WTC11 (cell line): ENCODE results near the gene USH1G. TPM values are rescaled to one million over a fixed set of nuclear protein-coding genes. Genes with fewer than 3 reads are reported as not detected.

ENCODE experiments used
- ATAC-seq: fragments of 200-7000 bp; cut with Tn5 transposase; 2 replicates; pipeline ENCODE4 v1.10.0; 2021; ENCODE audit warnings: mild to moderate bottlenecking, moderate library complexity
- CTCF ChIA-PET: fragments of 300-600 bp; sonication (Branson Sonifier 250); formaldehyde crosslinking; loops from one replicate; lab custom pipeline; 2021; ENCODE audit warnings: antibody characterized with exemption; lab: Charles Lee
- POLR2A ChIA-PET: fragments of 350-600 bp; sonication (Branson Sonifier 250); formaldehyde crosslinking; loops from one replicate; lab custom pipeline; 2021; ENCODE audit warnings: antibody characterized with exemption; lab: Charles Lee
- DNase-seq: peaks from one replicate; pipeline ENCODE4 v3.0.0; 2021; ENCODE audit warnings: low spot score
- H3K27ac Mint-ChIP-seq: 2 replicates; pipeline ENCODE4 v1.8.0; 2021; ENCODE audit warnings: mixed read lengths
- H3K27me3 Mint-ChIP-seq: 2 replicates; pipeline ENCODE4 v1.8.0; 2021; ENCODE audit warnings: low read depth, mild to moderate bottlenecking, moderate library complexity, mixed read lengths
- H3K36me3 Mint-ChIP-seq: 2 replicates; pipeline ENCODE4 v1.8.0; 2021; ENCODE audit warnings: mixed read lengths
- H3K4me1 Mint-ChIP-seq: 2 replicates; pipeline ENCODE4 v1.8.0; 2022; ENCODE audit warnings: mixed read lengths
- H3K4me3 Mint-ChIP-seq: 2 replicates; pipeline ENCODE4 v1.8.0; 2021; ENCODE audit warnings: mild to moderate bottlenecking, moderate library complexity, mixed read lengths
- H3K9me3 Mint-ChIP-seq: 2 replicates; pipeline ENCODE4 v1.8.0; 2021; ENCODE audit warnings: mixed read lengths
- AFF4 ChIP-seq: sonication (generic); formaldehyde crosslinking; IDR thresholded peaks from 2 replicates; pipeline ENCODE4 v1.8.1; 2023; ENCODE audit warnings: mild to moderate bottlenecking, missing genetic modification reagents, borderline replicate concordance
- CREB1 ChIP-seq: sonication (generic); formaldehyde crosslinking; IDR thresholded peaks from 2 replicates; pipeline ENCODE4 v1.8.0; 2023; ENCODE audit warnings: mild to moderate bottlenecking, missing genetic modification reagents
- CTCF ChIP-seq: fragments of 200-600 bp; IDR thresholded peaks from 2 replicates; pipeline ENCODE4 v1.8.0; 2022; ENCODE audit warnings: antibody characterized with exemption
- E2F4 ChIP-seq: sonication (generic); formaldehyde crosslinking; IDR thresholded peaks from 2 replicates; pipeline ENCODE4 v1.8.1; 2022; ENCODE audit warnings: low read depth, mild to moderate bottlenecking, moderate library complexity, missing genetic modification reagents, borderline replicate concordance
- ERG ChIP-seq: fragments of 250-450 bp; sonication (Bioruptor Pico); IDR thresholded peaks from 2 replicates; pipeline ENCODE4 v1.8.0; 2021; ENCODE audit warnings: mild to moderate bottlenecking
- JAZF1 ChIP-seq: fragments of 250-450 bp; sonication (Bioruptor Pico); IDR thresholded peaks from 2 replicates; pipeline ENCODE4 v1.9.0; 2021; ENCODE audit warnings: moderate library complexity, mild to moderate bottlenecking, inconsistent platforms
- MYBL2 ChIP-seq: sonication (generic); formaldehyde crosslinking; IDR thresholded peaks from 2 replicates; pipeline ENCODE4 v1.8.1; 2023; ENCODE audit warnings: mild to moderate bottlenecking, moderate library complexity, missing genetic modification reagents
- NFE2L1 ChIP-seq: sonication (generic); formaldehyde crosslinking; IDR thresholded peaks from 2 replicates; pipeline ENCODE4 v1.8.1; 2023; ENCODE audit warnings: missing genetic modification reagents
- NR1H2 ChIP-seq: sonication (generic); formaldehyde crosslinking; IDR thresholded peaks from 2 replicates; pipeline ENCODE4 v1.9.0; 2021; ENCODE audit warnings: mild to moderate bottlenecking, moderate library complexity, missing genetic modification reagents
- SMAD3 ChIP-seq: sonication (generic); formaldehyde crosslinking; IDR thresholded peaks from 2 replicates; pipeline ENCODE4 v1.8.0; 2022; ENCODE audit warnings: missing genetic modification reagents, mild to moderate bottlenecking, borderline replicate concordance
- TCF7 ChIP-seq: sonication (generic); formaldehyde crosslinking; IDR thresholded peaks from 2 replicates; pipeline ENCODE4 v1.8.0; 2022; ENCODE audit warnings: mild to moderate bottlenecking, low read depth, missing genetic modification reagents, moderate library complexity
- TP53 ChIP-seq: sonication (generic); formaldehyde crosslinking; IDR thresholded peaks from 2 replicates; pipeline ENCODE4 v1.8.1; 2023; ENCODE audit warnings: mild to moderate bottlenecking, missing genetic modification reagents
- ZNF121 ChIP-seq: sonication (generic); formaldehyde crosslinking; IDR thresholded peaks from 2 replicates; pipeline ENCODE4 v1.8.0; 2023; ENCODE audit warnings: missing genetic modification reagents
- ZNF263 ChIP-seq: sonication (generic); formaldehyde crosslinking; IDR thresholded peaks from 2 replicates; pipeline ENCODE4 v1.8.1; 2022; ENCODE audit warnings: low read depth, mild to moderate bottlenecking, moderate library complexity, missing genetic modification reagents
- ZNF423 ChIP-seq: fragments of 250-450 bp; sonication (Bioruptor Pico); IDR thresholded peaks from 2 replicates; pipeline ENCODE4 v2.1.2; 2022; ENCODE audit warnings: mild to moderate bottlenecking, moderate library complexity
- total RNA-seq: library from RNA; stranded (reverse); gene quantifications from 3 replicates; pipeline ENCODE4 v1.2.3, GENCODE V29; 2021
- TF ChIP-seq, protein P1 (sequence below): fragments of 250-450 bp; sonication (Bioruptor Pico); IDR thresholded peaks from 2 replicates; pipeline ENCODE4 v1.9.0; 2021; ENCODE audit warnings: mild to moderate bottlenecking, borderline replicate concordance

USH1G gene
- total RNA-seq, 1 experiment from 2014 or later: 1.9 TPM

DNA sequence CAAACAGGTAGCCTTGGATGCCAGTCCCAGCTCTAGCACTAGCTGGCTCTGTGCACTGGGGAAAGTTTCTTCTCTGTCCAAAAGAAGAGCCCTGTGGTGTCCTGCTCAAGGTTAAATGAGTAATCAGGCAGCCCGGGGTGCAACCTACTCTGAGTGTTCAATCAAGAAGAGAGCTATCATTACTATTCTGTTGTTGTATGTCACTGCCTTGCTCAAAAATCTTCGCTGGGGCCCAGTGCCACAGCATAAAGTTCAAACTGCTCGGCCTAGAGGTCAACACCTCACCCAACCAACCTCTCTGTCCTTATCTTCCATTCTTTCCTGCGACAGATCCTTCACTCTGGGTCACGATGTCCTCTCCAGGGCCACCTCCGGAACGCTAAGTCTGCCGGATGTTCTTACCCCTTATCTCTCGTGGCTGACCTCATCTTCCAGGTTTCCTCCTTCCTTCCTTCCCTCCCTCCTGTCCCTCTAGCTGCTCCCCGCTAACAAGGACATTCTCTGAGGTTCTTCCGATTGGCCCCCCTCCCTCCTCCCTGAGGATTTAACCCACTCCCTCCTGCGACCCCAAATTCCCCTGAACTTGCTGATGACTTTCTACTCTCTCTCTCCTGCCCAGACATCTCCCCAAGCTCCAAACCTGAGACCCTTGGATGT is 54.7 kb downstream of the USH1G start:
- TF ChIP-seq ZNF423 (CRISPR knock-in tag) (no peak), E2F4 (CRISPR knock-in tag) (no peak), JAZF1 (CRISPR knock-in tag) (no peak), ERG (CRISPR knock-in tag) (no peak), TP53 (CRISPR knock-in tag) (no peak), AFF4 (no peak), MYBL2 (CRISPR knock-in tag) (no peak), CREB1 (CRISPR knock-in tag) (no peak), ZNF121 (no peak)
- TF ChIP-seq, protein P1, sequence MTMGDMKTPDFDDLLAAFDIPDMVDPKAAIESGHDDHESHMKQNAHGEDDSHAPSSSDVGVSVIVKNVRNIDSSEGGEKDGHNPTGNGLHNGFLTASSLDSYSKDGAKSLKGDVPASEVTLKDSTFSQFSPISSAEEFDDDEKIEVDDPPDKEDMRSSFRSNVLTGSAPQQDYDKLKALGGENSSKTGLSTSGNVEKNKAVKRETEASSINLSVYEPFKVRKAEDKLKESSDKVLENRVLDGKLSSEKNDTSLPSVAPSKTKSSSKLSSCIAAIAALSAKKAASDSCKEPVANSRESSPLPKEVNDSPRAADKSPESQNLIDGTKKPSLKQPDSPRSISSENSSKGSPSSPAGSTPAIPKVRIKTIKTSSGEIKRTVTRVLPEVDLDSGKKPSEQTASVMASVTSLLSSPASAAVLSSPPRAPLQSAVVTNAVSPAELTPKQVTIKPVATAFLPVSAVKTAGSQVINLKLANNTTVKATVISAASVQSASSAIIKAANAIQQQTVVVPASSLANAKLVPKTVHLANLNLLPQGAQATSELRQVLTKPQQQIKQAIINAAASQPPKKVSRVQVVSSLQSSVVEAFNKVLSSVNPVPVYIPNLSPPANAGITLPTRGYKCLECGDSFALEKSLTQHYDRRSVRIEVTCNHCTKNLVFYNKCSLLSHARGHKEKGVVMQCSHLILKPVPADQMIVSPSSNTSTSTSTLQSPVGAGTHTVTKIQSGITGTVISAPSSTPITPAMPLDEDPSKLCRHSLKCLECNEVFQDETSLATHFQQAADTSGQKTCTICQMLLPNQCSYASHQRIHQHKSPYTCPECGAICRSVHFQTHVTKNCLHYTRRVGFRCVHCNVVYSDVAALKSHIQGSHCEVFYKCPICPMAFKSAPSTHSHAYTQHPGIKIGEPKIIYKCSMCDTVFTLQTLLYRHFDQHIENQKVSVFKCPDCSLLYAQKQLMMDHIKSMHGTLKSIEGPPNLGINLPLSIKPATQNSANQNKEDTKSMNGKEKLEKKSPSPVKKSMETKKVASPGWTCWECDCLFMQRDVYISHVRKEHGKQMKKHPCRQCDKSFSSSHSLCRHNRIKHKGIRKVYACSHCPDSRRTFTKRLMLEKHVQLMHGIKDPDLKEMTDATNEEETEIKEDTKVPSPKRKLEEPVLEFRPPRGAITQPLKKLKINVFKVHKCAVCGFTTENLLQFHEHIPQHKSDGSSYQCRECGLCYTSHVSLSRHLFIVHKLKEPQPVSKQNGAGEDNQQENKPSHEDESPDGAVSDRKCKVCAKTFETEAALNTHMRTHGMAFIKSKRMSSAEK (CRISPR knock-in tag): no peak
- CTCF ChIA-PET: interaction anchor here (0.8 to 14.0 kb wide), 4 partner anchors 20 to 211 kb away, joined by 4 to 347 read pairs (median 5); partner anchors contain the start of gene RAB37

GRCh38 chr17:74866198-74866835 is 56.7 kb downstream of the USH1G start:
- H3K9me3 Mint-ChIP-seq: no peaks in the 10 kb centered on the region
- TF ChIP-seq TCF7 (no peak), NFE2L1 (CRISPR knock-in tag) (no peak), NR1H2 (CRISPR knock-in tag) (no peak), SMAD3 (CRISPR knock-in tag) (no peak), CTCF (no peak), ZNF263 (CRISPR knock-in tag) (no peak)
- TF ChIP-seq, protein P1 (CRISPR knock-in tag): no peak

More for the DNA sequence above, 54.7 kb downstream of the USH1G start:
- ATAC-seq (no peak), DNase-seq (no peak)
- Mint-ChIP-seq H3K9me3 (no peaks in the 10 kb centered on the region), H3K27ac (no peak overlapping the region), H3K36me3 (peaks cover 24% of the 10 kb centered on the region), H3K4me1 (peaks cover 23% of the 10 kb centered on the region), H3K27me3 (peaks cover 8% of the 10 kb centered on the region), H3K4me3 (no peak overlapping the region)
- POLR2A ChIA-PET: interaction anchor here (0.6 kb wide), 1 partner anchor 304 kb away, joined by 3 read pairs; no protein-coding TSS in a partner anchor

More at GRCh38 chr17:74866198-74866835, 56.7 kb downstream of the USH1G start:
- Mint-ChIP-seq H3K4me1 (peaks cover 17% of the 10 kb centered on the region), H3K27me3 (peaks cover 14% of the 10 kb centered on the region), H3K27ac (no peak overlapping the region), H3K4me3 (no peak overlapping the region), H3K36me3 (peaks cover 20% of the 10 kb centered on the region)
- ATAC-seq (no peak), DNase-seq (no peak)
- ChIA-PET POLR2A (no interaction called here), CTCF (interaction anchor here (0.6 to 14.0 kb wide), 21 partner anchors 8 to 248 kb away, joined by 3 to 347 read pairs (median 4); no protein-coding TSS in a partner anchor)
